ENCODE measurements around the gene TTC16.

- TF ChIP-seq POLR2A (IDR thresholded peaks at IDR 0.05) (no peak), POLR2AphosphoS5 (IDR thresholded peaks at IDR 0.05) (no peak), EP300 (IDR thresholded peaks at IDR 0.05) (no peak)
- TF ChIP-seq, protein P1, sequence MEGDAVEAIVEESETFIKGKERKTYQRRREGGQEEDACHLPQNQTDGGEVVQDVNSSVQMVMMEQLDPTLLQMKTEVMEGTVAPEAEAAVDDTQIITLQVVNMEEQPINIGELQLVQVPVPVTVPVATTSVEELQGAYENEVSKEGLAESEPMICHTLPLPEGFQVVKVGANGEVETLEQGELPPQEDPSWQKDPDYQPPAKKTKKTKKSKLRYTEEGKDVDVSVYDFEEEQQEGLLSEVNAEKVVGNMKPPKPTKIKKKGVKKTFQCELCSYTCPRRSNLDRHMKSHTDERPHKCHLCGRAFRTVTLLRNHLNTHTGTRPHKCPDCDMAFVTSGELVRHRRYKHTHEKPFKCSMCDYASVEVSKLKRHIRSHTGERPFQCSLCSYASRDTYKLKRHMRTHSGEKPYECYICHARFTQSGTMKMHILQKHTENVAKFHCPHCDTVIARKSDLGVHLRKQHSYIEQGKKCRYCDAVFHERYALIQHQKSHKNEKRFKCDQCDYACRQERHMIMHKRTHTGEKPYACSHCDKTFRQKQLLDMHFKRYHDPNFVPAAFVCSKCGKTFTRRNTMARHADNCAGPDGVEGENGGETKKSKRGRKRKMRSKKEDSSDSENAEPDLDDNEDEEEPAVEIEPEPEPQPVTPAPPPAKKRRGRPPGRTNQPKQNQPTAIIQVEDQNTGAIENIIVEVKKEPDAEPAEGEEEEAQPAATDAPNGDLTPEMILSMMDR (IDR thresholded peaks at IDR 0.05) = no peak
These were observed 55.8 kb downstream of the TTC16 start for GRCh38 chr9:127771570-127772189.

Data from sigmoid colon (tissue), 4 donors.